Sigmoid colon (tissue), 7 donors: ENCODE results near the gene MRPL48. TPM values are rescaled to one million over a fixed set of nuclear protein-coding genes. Genes with fewer than 3 reads are reported as not detected.

Experiments used
- DNase-seq: peaks from one replicate; pipeline ENCODE4 v3.0.0-alpha.2; 2019
- H3K27ac ChIP-seq, 4 donors: fragments of 200-600 bp; sonication (generic); one replicate each; pipeline ENCODE4 v1.5.1; 2016 to 2019; ENCODE audit warnings: mild to moderate bottlenecking in 1 of 4
- H3K27me3 ChIP-seq, 3 donors: fragments of 200-600 bp; sonication (generic); one replicate each; pipeline ENCODE4 v1.5.1; 2019; ENCODE audit warnings: mild to moderate bottlenecking in 1 of 3
- H3K36me3 ChIP-seq, 4 donors: fragments of 200-600 bp; sonication (generic); one replicate each; pipeline ENCODE4 v1.5.1; 2016 to 2019
- H3K4me1 ChIP-seq, 4 donors: fragments of 200-600 bp; sonication (generic); one replicate each; pipeline ENCODE4 v1.5.1; 2017 to 2019
- H3K4me3 ChIP-seq, 4 donors: fragments of 200-600 bp; sonication (generic); one replicate each; pipeline ENCODE4 v1.5.1; 2017 to 2019; ENCODE audit warnings: mild to moderate bottlenecking in 2 of 4, moderate library complexity in 1 of 4
- H3K9me3 ChIP-seq, 4 donors: fragments of 200-600 bp in 3 of 4; sonication (generic) in 3 of 4; one replicate each; pipeline versions ENCODE4 v1.5.1 to v1.6.1; 2013 to 2019
- CTCF ChIP-seq, 4 experiments: fragments of 450-650 bp in 3 of 4; fragments of 200-600 bp in 1 of 4; IDR thresholded peaks; one replicate each; pipeline ENCODE4 v1.5.1; 2016 to 2019; ENCODE audit warnings: antibody characterized with exemption in 4 of 4, mild to moderate bottlenecking in 3 of 4, moderate library complexity in 2 of 4
- EP300 ChIP-seq, 4 donors: sonication (generic); formaldehyde crosslinking; IDR thresholded peaks; one replicate each; pipeline ENCODE4 v1.6.1; 2017; ENCODE audit warnings: antibody characterized with exemption in 4 of 4
- POLR2A ChIP-seq, 2 donors: fragments of 450-650 bp; IDR thresholded peaks; one replicate each; pipeline ENCODE4 v1.6.1; 2016; ENCODE audit warnings: antibody characterized with exemption in 2 of 2, mild to moderate bottlenecking in 2 of 2, moderate library complexity in 2 of 2
- POLR2AphosphoS5 ChIP-seq, 4 donors: sonication (generic); formaldehyde crosslinking; IDR thresholded peaks; one replicate each; pipeline ENCODE4 v1.6.1; 2017; ENCODE audit warnings: antibody characterized with exemption in 4 of 4
- WGBS, 2 donors: extraction: QIAGEN DNeasy Blood & Tissue Kit; methylation state at CpG; one replicate each; pipeline ENCODE4 v1.1.7; 2013; 5-methylcytosine and 5-hydroxymethylcytosine counted together
- intact Hi-C: fragments of 100-400 bp; cut with DNase I; formaldehyde crosslinking; loops from one replicate; pipeline ENCODE4 v1.15.1; 2023
- polyA plus RNA-seq, 3 donors: library from polyadenylated mRNA; stranded (reverse); fragments of 200-250 nt; gene quantifications; one replicate each; pipeline ENCODE4 v1.2.3, GENCODE V29; 2013
- total RNA-seq, 4 donors: library from RNA; depleted of rRNA; stranded (reverse); fragments of >200 nt; gene quantifications; one replicate each; pipeline ENCODE4 v1.1.0, GENCODE V29; 2016
- donor health status: healthy with polysubstance abuse.
- donor health status: Bipolar disorder and iron deficiency.
- donor health status: healthy.

Gene MRPL48
- total RNA-seq (10 to 100 TPM in 3 of 4 donors, 1 to 10 TPM in 1; 7.7 to 33.2 (median 19.8) TPM), polyA plus RNA-seq (10 to 100 TPM; 31.3 to 82.3 (median 60.7) TPM)

GRCh38 chr11:73787643-73788558, at the start of gene MRPL48:
Gene MRPL48 (plus strand): TSS chr11:73787874. CDS start chr11:73787972, 98 bp downstream.
- 2 to 4% methylated on average over 44 of the region's 44 CpGs for WGBS, 2 donors
- Histone ChIP-seq H3K27ac (peak within 1 kb of the TSS; percentile 79 to 95 (median 80)), H3K4me3 (peak within 1 kb of the TSS; percentile 54 to 78 (median 73)), H3K27me3 (no peaks in the 10 kb centered on the region), H3K36me3 (peaks cover 0 to 5% (median 0%) of the 10 kb centered on the region in 4 donors), H3K9me3 (no peaks in the 10 kb centered on the region), H3K4me1 (peaks cover 0 to 18% (median 18%) of the 10 kb centered on the region in 4 donors)
- no peak for TF ChIP-seq EP300 (IDR thresholded peaks at IDR 0.05)
- peak; percentile 39 to 67 (median 44) for TF ChIP-seq POLR2AphosphoS5 (IDR thresholded peaks at IDR 0.05)
- peak; percentile 94 for DNase-seq
- intact Hi-C loops: loop anchor here (1.0 to 5.0 kb wide), 3 partner anchors 9 to 89 kb away; partner anchors contain the start of genes COA4, PAAF1 and RAB6A

- TF ChIP-seq POLR2A (IDR thresholded peaks at IDR 0.05): no peak
- no peak for DNase-seq
- Histone ChIP-seq H3K9me3 (no peaks in the 10 kb centered on the region), H3K27ac (no peak overlapping the region), H3K27me3 (no peaks in the 10 kb centered on the region), H3K4me1 (peaks cover 0 to 16% (median 3%) of the 10 kb centered on the region in 4 donors), H3K4me3 (no peak overlapping the region), H3K36me3 (no peaks in the 10 kb centered on the region)
- WGBS, 2 donors: 96% methylated on average over 7 of the region's 7 CpGs
- intact Hi-C loops: no loop called here
Measured at GRCh38 chr11:73743045-73743444, 44.6 kb upstream of the MRPL48 start.

- intact Hi-C loops: no loop called here
- no peaks in the 10 kb centered on the region for H3K9me3 ChIP-seq
- peaks cover 0 to 32% (median 3%) of the 10 kb centered on the region in 4 donors for H3K4me1 ChIP-seq
- H3K27ac ChIP-seq: no peak overlapping the region
- no peak for DNase-seq
- H3K4me3 ChIP-seq: no peak overlapping the region
- no peaks in the 10 kb centered on the region for H3K36me3 ChIP-seq
- TF ChIP-seq POLR2AphosphoS5 (IDR thresholded peaks at IDR 0.05): no peak
- no peak for TF ChIP-seq CTCF (IDR thresholded peaks at IDR 0.05)
- no peak for TF ChIP-seq EP300 (IDR thresholded peaks at IDR 0.05)
- no peak for TF ChIP-seq POLR2A (IDR thresholded peaks at IDR 0.05)
- 97 to 98% methylated on average over 13 of the region's 13 CpGs for WGBS, 2 donors
- H3K27me3 ChIP-seq: no peaks in the 10 kb centered on the region
Measured at GRCh38 chr11:73746701-73747100, 41.0 kb upstream of the MRPL48 start.

GRCh38 chr11:73747762-73748161, 39.9 kb upstream of the MRPL48 start:
- Histone ChIP-seq H3K9me3 (no peaks in the 10 kb centered on the region), H3K27me3 (no peaks in the 10 kb centered on the region), H3K4me1 (peaks cover 0 to 42% (median 9%) of the 10 kb centered on the region in 4 donors), H3K27ac (no peak overlapping the region), H3K36me3 (no peaks in the 10 kb centered on the region), H3K4me3 (no peak overlapping the region)
- intact Hi-C loops: no loop called here
- 65 to 78% methylated on average over 3 of the region's 3 CpGs for WGBS, 2 donors
- DNase-seq: no peak
- no peak for TF ChIP-seq POLR2AphosphoS5 (IDR thresholded peaks at IDR 0.05)
- no peak for TF ChIP-seq EP300 (IDR thresholded peaks at IDR 0.05)
- no peak for TF ChIP-seq POLR2A (IDR thresholded peaks at IDR 0.05)
- no peak for TF ChIP-seq CTCF (IDR thresholded peaks at IDR 0.05)

GRCh38 chr11:73748300-73748699, 39.4 kb upstream of the MRPL48 start:
- DNase-seq: no peak
- no peak overlapping the region for H3K4me3 ChIP-seq
- no peak for TF ChIP-seq EP300 (IDR thresholded peaks at IDR 0.05)
- no peak for TF ChIP-seq POLR2A (IDR thresholded peaks at IDR 0.05)
- TF ChIP-seq CTCF (IDR thresholded peaks at IDR 0.05): no peak
- no peak for TF ChIP-seq POLR2AphosphoS5 (IDR thresholded peaks at IDR 0.05)
- no peaks in the 10 kb centered on the region for H3K36me3 ChIP-seq
- intact Hi-C loops: no loop called here
- no peak overlapping the region for H3K27ac ChIP-seq
- peaks cover 0 to 46% (median 11%) of the 10 kb centered on the region in 4 donors for H3K4me1 ChIP-seq
- H3K27me3 ChIP-seq: no peaks in the 10 kb centered on the region
- no peaks in the 10 kb centered on the region for H3K9me3 ChIP-seq
- WGBS, 2 donors: 92 to 95% methylated on average over 5 of the region's 5 CpGs
